Kidney tubule cell (primary cell): ENCODE data around the gene CPVL.
A peak's percentile ranks its signal among the peaks of the same experiment; 100 is the strongest.

Source experiments
- DNase-seq: peaks from one replicate; pipeline ENCODE4 v3.0.0-alpha.2; 2018; ENCODE audit warnings: low spot score

Gene CPVL

GRCh38 chr7:28973591-28973990, 172.7 kb downstream of the CPVL start:
- DNase-seq = no peak

GRCh38 chr7:28964056-28964455, 182.3 kb downstream of the CPVL start:
- DNase-seq = no peak

GRCh38 chr7:28961972-28962371, 184.4 kb downstream of the CPVL start:
- DNase-seq = no peak

GRCh38 chr7:28960071-28960840, 186.1 kb downstream of the CPVL start:
- peak; percentile 53 for DNase-seq

- no peak for DNase-seq
Observed at GRCh38 chr7:28958980-28959347, 187.4 kb downstream of the CPVL start.

- peak; percentile 14 for DNase-seq
Observed at GRCh38 chr7:28958235-28958979, 187.9 kb downstream of the CPVL start, which contains the start of gene TRIL. Gene TRIL, minus strand, starts transcription at chr7:28958330. Its CDS starts 284 bp downstream, at chr7:28958046.

GRCh38 chr7:28957751-28958234, 188.5 kb downstream of the CPVL start:
- DNase-seq = no peak

- DNase-seq = no peak
Observed at GRCh38 chr7:28957064-28957750, 189.1 kb downstream of the CPVL start.

GRCh38 chr7:28956608-28957063, 189.7 kb downstream of the CPVL start:
- peak; percentile 88 for DNase-seq

GRCh38 chr7:28955718-28956607, 190.4 kb downstream of the CPVL start:
- DNase-seq = peak; percentile 78

GRCh38 chr7:28955356-28955717, 191.0 kb downstream of the CPVL start:
- DNase-seq = no peak

- DNase-seq = no peak
Observed at GRCh38 chr7:28954946-28955345, 191.4 kb downstream of the CPVL start.

GRCh38 chr7:28954471-28954870, 191.9 kb downstream of the CPVL start:
- no peak for DNase-seq

- no peak for DNase-seq
Observed at GRCh38 chr7:28953633-28954032, 192.7 kb downstream of the CPVL start.
